OCI-M1 (cell line): ENCODE results near the gene IGF2.

Source experiments
- DNase-seq: peaks from one replicate; lab custom pipeline; 2025; lab: John Stamatoyannopoulos, UW

Gene IGF2

GRCh38 chr11:2103668-2104523 is 35.3 kb downstream of the IGF2 start:
- no peak for DNase-seq

GRCh38 chr11:2102883-2103213 is 36.3 kb downstream of the IGF2 start:
- no peak for DNase-seq

GRCh38 chr11:2102132-2102882 is 36.9 kb downstream of the IGF2 start:
- no peak for DNase-seq

- DNase-seq, result no peak
These were observed 38.0 kb downstream of the IGF2 start for GRCh38 chr11:2101171-2101675.

- DNase-seq, result no peak
These were observed 38.6 kb downstream of the IGF2 start for GRCh38 chr11:2100361-2101170.

GRCh38 chr11:2099516-2100349 is 39.5 kb downstream of the IGF2 start:
- no peak for DNase-seq

- DNase-seq, result no peak
These were observed 40.3 kb downstream of the IGF2 start for GRCh38 chr11:2098691-2099515.

GRCh38 chr11:2097998-2098690 is 41.0 kb downstream of the IGF2 start:
- no peak for DNase-seq

- DNase-seq, result no peak
These were observed 41.7 kb downstream of the IGF2 start for GRCh38 chr11:2097356-2097997.

GRCh38 chr11:2096919-2097301 is 42.3 kb downstream of the IGF2 start:
- no peak for DNase-seq

GRCh38 chr11:2096011-2096918 is 42.9 kb downstream of the IGF2 start:
- no peak for DNase-seq

GRCh38 chr11:2095542-2095941 is 43.6 kb downstream of the IGF2 start:
- no peak for DNase-seq

GRCh38 chr11:2095198-2095520 is 44.0 kb downstream of the IGF2 start:
- DNase-seq, result no peak

- DNase-seq, result no peak
These were observed 44.6 kb downstream of the IGF2 start for GRCh38 chr11:2094354-2095197.

- DNase-seq, result no peak
These were observed 45.4 kb downstream of the IGF2 start for GRCh38 chr11:2093575-2094353.

GRCh38 chr11:2092956-2093412 is 46.2 kb downstream of the IGF2 start:
- DNase-seq, result no peak

- DNase-seq, result no peak
These were observed 46.7 kb downstream of the IGF2 start for GRCh38 chr11:2092464-2092910.
